GM10248 (cell line): ENCODE results near the gene PSMA8.
"Not testable (repeated sequence)": the region's sequence is repeated elsewhere in the genome, so short reads cannot be mapped to it uniquely, and the experiment has no call there.

Experiments
- CTCF ChIA-PET: fragments of 300-600 bp; sonication (Branson Sonifier 250); formaldehyde crosslinking; extraction: SDS; loops from one replicate; lab custom pipeline; 2021; ENCODE audit warnings: antibody characterized with exemption; lab: Yijun Ruan, JAX
- POLR2A ChIA-PET: fragments of 350-650 bp; sonication (Branson Sonifier 250); formaldehyde crosslinking; extraction: SDS; loops from one replicate; lab custom pipeline; 2020; ENCODE audit warnings: antibody characterized with exemption; lab: Yijun Ruan, JAX
- DNase-seq: peaks from one replicate; pipeline ENCODE4 v3.0.0; 2012; ENCODE audit errors: extremely low spot score
- TF ChIP-seq, protein P1 (sequence below): IDR thresholded peaks from 2 replicates; pipeline ENCODE4 v1.5.1; 2012; ENCODE audit warnings: mild to moderate bottlenecking, low read depth; ENCODE audit errors: extremely low read depth, missing control alignments, control extremely low read depth

Gene PSMA8

GRCh38 chr18:26190506-26190905 lies 56.8 kb downstream of the PSMA8 start:
- POLR2A ChIA-PET, result no interaction called here

DNA sequence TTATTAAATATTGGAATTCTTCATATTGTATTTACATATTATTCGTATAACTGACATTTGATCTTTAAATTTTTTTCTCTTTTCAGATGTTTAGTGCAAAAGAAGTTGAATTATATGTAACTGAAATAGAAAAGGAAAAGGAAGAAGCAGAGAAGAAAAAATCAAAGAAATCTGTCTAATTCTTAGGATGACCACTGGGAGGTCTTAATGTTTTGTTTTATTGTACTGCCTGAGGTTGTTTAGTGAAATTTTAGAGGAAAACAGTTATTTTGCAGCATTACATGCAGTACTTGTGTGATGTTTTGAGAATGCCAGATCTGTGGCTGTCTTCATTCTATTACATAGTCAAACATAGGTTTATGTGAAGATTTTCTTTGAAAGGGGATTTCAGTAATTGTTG lies 58.6 kb downstream of the PSMA8 start:
- POLR2A ChIA-PET, result no interaction called here
- TF ChIP-seq, protein P1, sequence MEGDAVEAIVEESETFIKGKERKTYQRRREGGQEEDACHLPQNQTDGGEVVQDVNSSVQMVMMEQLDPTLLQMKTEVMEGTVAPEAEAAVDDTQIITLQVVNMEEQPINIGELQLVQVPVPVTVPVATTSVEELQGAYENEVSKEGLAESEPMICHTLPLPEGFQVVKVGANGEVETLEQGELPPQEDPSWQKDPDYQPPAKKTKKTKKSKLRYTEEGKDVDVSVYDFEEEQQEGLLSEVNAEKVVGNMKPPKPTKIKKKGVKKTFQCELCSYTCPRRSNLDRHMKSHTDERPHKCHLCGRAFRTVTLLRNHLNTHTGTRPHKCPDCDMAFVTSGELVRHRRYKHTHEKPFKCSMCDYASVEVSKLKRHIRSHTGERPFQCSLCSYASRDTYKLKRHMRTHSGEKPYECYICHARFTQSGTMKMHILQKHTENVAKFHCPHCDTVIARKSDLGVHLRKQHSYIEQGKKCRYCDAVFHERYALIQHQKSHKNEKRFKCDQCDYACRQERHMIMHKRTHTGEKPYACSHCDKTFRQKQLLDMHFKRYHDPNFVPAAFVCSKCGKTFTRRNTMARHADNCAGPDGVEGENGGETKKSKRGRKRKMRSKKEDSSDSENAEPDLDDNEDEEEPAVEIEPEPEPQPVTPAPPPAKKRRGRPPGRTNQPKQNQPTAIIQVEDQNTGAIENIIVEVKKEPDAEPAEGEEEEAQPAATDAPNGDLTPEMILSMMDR, result no peak
- no peak for DNase-seq
- CTCF ChIA-PET, result interaction anchor here (1.5 kb wide), 1 partner anchor 11 kb away, joined by 3 read pairs; no protein-coding TSS in a partner anchor

More at GRCh38 chr18:26190506-26190905, 56.8 kb downstream of the PSMA8 start:
- CTCF ChIA-PET, result interaction anchor here (4.1 kb wide), 1 partner anchor 15 kb away, joined by 14 read pairs; no protein-coding TSS in a partner anchor
- TF ChIP-seq, protein P1, result no peak
- DNase-seq, result peak; percentile 37

DNA sequence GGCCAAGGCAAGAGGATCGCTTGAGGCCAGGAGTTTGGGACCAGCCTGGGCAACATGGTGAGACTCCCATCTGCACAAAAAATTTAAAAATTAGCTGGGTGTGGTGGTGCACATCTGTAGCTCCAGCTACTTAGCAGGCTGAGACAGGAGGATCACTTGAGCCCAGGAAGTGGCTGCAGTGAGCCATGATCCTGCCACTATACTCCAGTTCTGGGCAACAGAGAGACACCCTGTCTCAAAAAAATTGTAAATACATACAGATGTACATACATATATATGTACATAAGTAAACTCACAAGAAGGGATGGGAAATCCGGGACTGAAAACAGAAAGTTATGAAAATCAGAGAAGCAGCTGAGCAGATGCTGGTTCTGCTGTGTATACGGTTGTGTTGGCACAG lies 62.9 kb downstream of the PSMA8 start:
- DNase-seq, result no peak
- CTCF ChIA-PET, result interaction anchor here (0.8 to 1.1 kb wide), 3 partner anchors 10 to 62 kb away, joined by 3 read pairs; no protein-coding TSS in a partner anchor
- TF ChIP-seq, protein P1, result no peak
- POLR2A ChIA-PET, result no interaction called here

DNA sequence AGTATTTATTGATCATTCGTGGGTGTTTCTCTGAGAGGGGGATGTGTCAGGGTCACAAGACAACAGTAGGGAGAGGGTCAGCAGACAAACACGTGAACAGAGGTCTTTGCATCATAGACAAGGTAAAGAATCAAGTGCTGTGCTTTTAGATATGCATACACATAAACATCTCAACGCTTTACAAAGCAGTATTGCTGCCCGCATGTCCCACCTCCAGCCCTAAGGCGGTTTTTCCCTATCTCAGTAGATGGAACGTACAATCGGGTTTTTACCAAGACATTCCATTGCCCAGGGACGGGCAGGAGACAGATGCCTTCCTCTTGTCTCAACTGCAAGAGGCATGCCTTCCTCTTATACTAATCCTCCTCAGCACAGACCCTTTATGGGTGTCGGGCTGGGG lies 68.3 kb downstream of the PSMA8 start:
- POLR2A ChIA-PET, DNase-seq, CTCF ChIA-PET: not testable (repeated sequence)

GRCh38 chr18:26205318-26205717 lies 71.6 kb downstream of the PSMA8 start:
- CTCF ChIA-PET, result no interaction called here
- TF ChIP-seq, protein P1, result no peak
- POLR2A ChIA-PET, result no interaction called here

DNA sequence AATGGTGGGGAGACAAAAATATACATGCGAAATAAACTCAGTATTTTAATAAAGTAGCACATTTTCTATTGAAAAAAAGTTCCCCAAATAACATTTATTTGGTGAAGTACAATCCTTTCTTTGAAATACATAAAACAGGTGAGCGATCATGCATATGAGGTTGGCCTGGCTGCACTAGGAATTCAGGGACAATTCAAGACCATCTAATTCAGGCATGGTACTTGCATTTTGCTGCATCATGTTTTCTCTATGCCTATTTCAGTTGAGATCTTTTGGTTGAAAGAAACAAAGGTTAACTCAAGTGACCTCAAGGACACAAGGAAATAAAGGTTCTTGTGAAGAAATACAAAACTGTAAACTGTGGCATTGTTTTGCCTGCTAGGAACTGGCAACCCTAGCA lies 72.8 kb downstream of the PSMA8 start:
- DNase-seq, result no peak
- ChIA-PET POLR2A (no interaction called here), CTCF (interaction anchor here (1.4 kb wide), 2 partner anchors 10 to 39 kb away, joined by 3 to 4 read pairs; no protein-coding TSS in a partner anchor)
- TF ChIP-seq, protein P1, result no peak

More at GRCh38 chr18:26205318-26205717, 71.6 kb downstream of the PSMA8 start:
- DNase-seq, result no peak

DNA sequence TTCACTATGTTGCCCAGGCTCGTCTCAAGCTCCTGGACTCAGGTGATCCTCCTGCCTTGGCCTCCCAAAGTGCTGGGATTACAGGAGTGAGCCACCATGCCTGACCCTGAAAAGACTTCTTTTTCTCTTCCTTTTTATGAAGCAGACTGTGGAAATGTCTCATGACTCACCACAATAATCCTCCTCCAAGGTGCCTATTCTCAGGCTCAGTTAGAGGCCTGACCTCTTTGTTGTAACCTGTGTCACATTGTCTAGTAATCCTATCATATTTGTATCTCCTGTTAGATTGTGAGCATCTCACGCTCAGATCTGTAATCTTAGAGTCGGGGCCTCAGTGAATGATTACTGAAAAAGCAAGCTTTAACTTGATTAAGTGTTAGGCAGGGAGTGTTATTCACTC lies 74.3 kb downstream of the PSMA8 start:
- TF ChIP-seq, protein P1, result no peak
- ChIA-PET CTCF (interaction anchor here (0.7 to 1.4 kb wide), 2 partner anchors 11 to 20 kb away, joined by 3 read pairs; no protein-coding TSS in a partner anchor), POLR2A (no interaction called here)
- DNase-seq, result no peak
